NT2/D1 (cell line): ENCODE data around the gene TTC16.

Experiments used
- DNase-seq: peaks from one replicate; pipeline ENCODE4 v3.0.0-alpha.2; 2011; ENCODE audit warnings: low read depth, low spot score
- H3K27me3 ChIP-seq: 2 replicates; pipeline ENCODE4 v1.6.0; 2011; ENCODE audit warnings: mild to moderate bottlenecking; ENCODE audit not compliant: insufficient read length, insufficient read depth
- H3K36me3 ChIP-seq: 2 replicates; pipeline ENCODE4 v1.6.1; 2011; ENCODE audit warnings: mild to moderate bottlenecking, low read length, mixed read lengths; ENCODE audit not compliant: insufficient read depth, insufficient read length
- H3K4me1 ChIP-seq: 2 replicates; pipeline ENCODE4 v1.5.1; 2011; ENCODE audit not compliant: insufficient read depth, insufficient read length
- H3K4me3 ChIP-seq: 2 replicates; pipeline ENCODE4 v1.5.1; 2011; ENCODE audit warnings: low read depth; ENCODE audit not compliant: insufficient read length
- H3K9ac ChIP-seq: 2 replicates; pipeline ENCODE4 v1.6.0; 2011; ENCODE audit warnings: low read depth; ENCODE audit not compliant: insufficient read length
- H3K9me3 ChIP-seq: 2 replicates; pipeline ENCODE4 v1.5.1; 2011; ENCODE audit warnings: mild to moderate bottlenecking, low read length; ENCODE audit not compliant: insufficient read depth
- SUZ12 ChIP-seq: IDR thresholded peaks from 2 replicates; pipeline ENCODE4 v1.6.1; 2011; ENCODE audit not compliant: insufficient read length, insufficient read depth; ENCODE audit errors: extremely low read depth
- YY1 ChIP-seq: IDR thresholded peaks from 2 replicates; pipeline ENCODE4 v1.6.1; 2011; ENCODE audit not compliant: insufficient read length, insufficient read depth
- ZNF274 ChIP-seq: IDR thresholded peaks from 2 replicates; pipeline ENCODE4 v1.6.1; 2011; ENCODE audit warnings: mild to moderate bottlenecking, low read depth, low read length

TTC16 gene

DNA sequence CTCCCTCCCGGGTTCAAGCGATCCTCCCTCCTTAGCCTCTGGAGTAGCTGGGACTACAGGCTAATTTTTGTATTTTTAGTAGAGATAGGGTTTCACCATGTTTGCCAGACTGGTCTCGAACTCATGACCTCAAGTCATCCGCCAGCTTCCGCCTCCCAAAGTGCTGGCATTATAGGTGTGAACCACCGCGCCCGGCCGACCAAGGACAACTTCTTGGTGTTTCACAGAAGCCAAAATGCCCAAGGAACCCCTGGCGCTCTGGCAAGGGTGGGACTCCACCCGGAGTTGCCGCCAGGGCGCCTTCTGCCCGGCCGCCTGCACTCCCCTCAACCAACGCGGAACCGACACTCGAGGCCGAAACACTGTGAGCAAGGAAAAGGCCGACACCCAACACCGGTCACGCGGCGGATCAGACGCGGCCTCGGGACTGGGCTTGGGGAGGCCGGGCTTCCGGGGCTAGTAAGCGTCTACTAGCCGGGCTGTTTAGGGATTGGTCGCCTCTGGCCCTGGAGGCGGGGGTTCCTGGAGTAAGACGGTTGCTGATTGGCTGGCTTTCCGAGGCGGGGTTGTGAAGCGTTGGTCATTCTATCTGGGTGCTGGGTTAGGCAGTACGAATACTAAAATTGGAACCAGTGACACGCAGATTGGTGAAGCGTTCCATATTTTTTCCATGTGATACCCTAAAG, 16.8 kb upstream of the TTC16 start:
- peak; percentile 95 for DNase-seq
- Histone ChIP-seq H3K4me3 (peak overlapping the region; percentile 56), H3K9me3 (no peaks in the 10 kb centered on the region), H3K9ac (peak overlapping the region; percentile 84), H3K4me1 (no peaks in the 10 kb centered on the region), H3K36me3 (no peaks in the 10 kb centered on the region), H3K27me3 (no peaks in the 10 kb centered on the region)
- TF ChIP-seq SUZ12 = no peak
- TF ChIP-seq ZNF274 = no peak
- TF ChIP-seq YY1 = no peak

- no peak for DNase-seq
- TF ChIP-seq SUZ12 = no peak
- no peak for TF ChIP-seq ZNF274
- no peak for TF ChIP-seq YY1
- Histone ChIP-seq H3K36me3 (no peaks in the 10 kb centered on the region), H3K9me3 (no peaks in the 10 kb centered on the region), H3K4me1 (peaks cover 2% of the 10 kb centered on the region), H3K27me3 (no peaks in the 10 kb centered on the region), H3K9ac (no peak overlapping the region), H3K4me3 (no peak overlapping the region)
Observed at GRCh38 chr9:127700140-127700539, 15.7 kb upstream of the TTC16 start.

GRCh38 chr9:127700594-127701255, 15.2 kb upstream of the TTC16 start:
- Histone ChIP-seq H3K36me3 (no peaks in the 10 kb centered on the region), H3K4me3 (no peak overlapping the region)
- DNase-seq = no peak

DNA sequence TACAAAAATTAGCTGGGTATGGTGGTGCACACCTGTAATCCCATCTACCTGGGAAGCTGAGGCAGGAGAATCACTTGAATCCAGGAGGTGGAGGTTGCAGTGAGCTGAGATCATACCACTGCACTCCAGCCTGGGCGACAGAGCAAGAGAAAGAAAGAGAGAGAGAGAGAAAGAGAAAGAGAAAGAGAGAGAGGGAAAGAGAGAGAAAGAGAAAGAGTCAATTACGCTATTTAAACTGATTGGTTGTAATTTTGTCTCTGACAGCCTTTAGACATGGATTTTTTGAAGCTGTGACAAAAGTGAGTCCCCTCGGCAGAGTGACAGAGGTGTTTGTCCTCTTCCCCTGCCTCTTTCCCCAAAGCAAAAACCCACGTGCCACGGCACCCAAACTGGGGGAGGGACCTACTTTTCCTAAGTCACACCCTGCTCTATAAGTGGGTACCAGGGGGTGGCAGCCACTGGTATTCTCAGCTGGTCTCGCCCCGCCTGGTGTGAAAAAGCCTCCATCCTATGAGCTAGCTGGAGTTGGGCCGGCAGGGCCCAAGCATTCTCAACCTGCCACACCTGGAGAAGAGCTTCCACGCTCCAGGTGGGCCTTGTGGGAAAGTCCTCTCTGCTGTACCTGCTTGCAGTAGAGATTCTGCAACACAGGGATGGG, 12.5 kb upstream of the TTC16 start:
- Histone ChIP-seq H3K4me1 (peaks cover 10% of the 10 kb centered on the region), H3K4me3 (no peak overlapping the region), H3K9ac (no peak overlapping the region), H3K36me3 (no peaks in the 10 kb centered on the region), H3K27me3 (no peaks in the 10 kb centered on the region), H3K9me3 (peaks cover under 1% of the 10 kb centered on the region; the same call in 1 of the 2 replicates)
- no peak for DNase-seq
- no peak for TF ChIP-seq ZNF274
- TF ChIP-seq YY1 = no peak
- TF ChIP-seq SUZ12 = no peak

More at GRCh38 chr9:127700594-127701255, 15.2 kb upstream of the TTC16 start:
- TF ChIP-seq SUZ12 = no peak
- Histone ChIP-seq H3K27me3 (no peaks in the 10 kb centered on the region), H3K4me1 (peaks cover 7% of the 10 kb centered on the region), H3K9me3 (no peaks in the 10 kb centered on the region), H3K9ac (no peak overlapping the region)

- no peaks in the 10 kb centered on the region for H3K27me3 ChIP-seq
- peak overlapping the region; percentile 44 for H3K9ac ChIP-seq
- no peak overlapping the region for H3K4me3 ChIP-seq
- H3K36me3 ChIP-seq = no peaks in the 10 kb centered on the region
- peaks cover 5% of the 10 kb centered on the region; the same call in 1 of the 2 replicates for H3K9me3 ChIP-seq
- no peak for TF ChIP-seq SUZ12
- no peak for TF ChIP-seq ZNF274
- no peak for TF ChIP-seq YY1
- H3K4me1 ChIP-seq = peaks cover 10% of the 10 kb centered on the region
- DNase-seq = no peak
Observed at GRCh38 chr9:127705577-127706379, 10.1 kb upstream of the TTC16 start.

DNA sequence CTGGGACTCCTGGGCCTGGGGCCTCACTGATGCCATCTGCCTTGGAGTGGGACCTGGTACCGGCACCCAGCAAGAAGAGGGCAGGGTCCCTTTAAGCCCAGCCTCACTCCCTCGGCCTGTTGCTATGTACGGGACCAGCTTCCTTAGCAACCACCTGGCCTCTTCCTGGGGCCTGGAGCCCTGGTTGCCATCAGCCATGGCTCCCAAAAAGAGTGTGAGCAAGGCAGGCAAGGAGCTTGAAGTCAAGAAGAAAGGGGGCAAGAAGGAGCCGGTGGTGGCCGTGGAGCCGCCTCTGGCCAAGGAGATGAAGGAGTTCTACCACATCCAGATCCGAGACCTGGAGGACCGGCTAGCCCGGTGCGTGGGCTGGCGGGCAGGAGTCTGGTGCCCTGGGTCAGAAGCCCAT, 9.0 kb upstream of the TTC16 start, which contains the start of gene CFAP157:
TSS of gene CFAP157 (plus strand) at position 153 of the 406 bp plus-strand sequence. CDS start at position 197, 44 bp downstream.
- H3K36me3 ChIP-seq = no peaks in the 10 kb centered on the region
- no peaks in the 10 kb centered on the region for H3K27me3 ChIP-seq
- no peak for DNase-seq
- H3K9me3 ChIP-seq = peaks cover 5% of the 10 kb centered on the region; the same call in 1 of the 2 replicates
- H3K4me3 ChIP-seq = no peak within 1 kb of the TSS
- peak within 1 kb of the TSS; percentile 6 for H3K9ac ChIP-seq
- peaks cover 10% of the 10 kb centered on the region for H3K4me1 ChIP-seq
- no peak for TF ChIP-seq ZNF274
- no peak for TF ChIP-seq SUZ12
- TF ChIP-seq YY1 = no peak
